ENCODE data around the gene TMEM151B. TPM values are rescaled to one million over a fixed set of nuclear protein-coding genes. Genes with fewer than 3 reads are reported as not detected.
A peak's percentile ranks its signal among the peaks of the same experiment; 100 is the strongest.

TMEM151B gene
- total and polyA plus RNA-seq, 2 of the 13 experiments (the other 11 are each of a cell fraction or from before 2014, with no cell fraction given) = not detected

DNA sequence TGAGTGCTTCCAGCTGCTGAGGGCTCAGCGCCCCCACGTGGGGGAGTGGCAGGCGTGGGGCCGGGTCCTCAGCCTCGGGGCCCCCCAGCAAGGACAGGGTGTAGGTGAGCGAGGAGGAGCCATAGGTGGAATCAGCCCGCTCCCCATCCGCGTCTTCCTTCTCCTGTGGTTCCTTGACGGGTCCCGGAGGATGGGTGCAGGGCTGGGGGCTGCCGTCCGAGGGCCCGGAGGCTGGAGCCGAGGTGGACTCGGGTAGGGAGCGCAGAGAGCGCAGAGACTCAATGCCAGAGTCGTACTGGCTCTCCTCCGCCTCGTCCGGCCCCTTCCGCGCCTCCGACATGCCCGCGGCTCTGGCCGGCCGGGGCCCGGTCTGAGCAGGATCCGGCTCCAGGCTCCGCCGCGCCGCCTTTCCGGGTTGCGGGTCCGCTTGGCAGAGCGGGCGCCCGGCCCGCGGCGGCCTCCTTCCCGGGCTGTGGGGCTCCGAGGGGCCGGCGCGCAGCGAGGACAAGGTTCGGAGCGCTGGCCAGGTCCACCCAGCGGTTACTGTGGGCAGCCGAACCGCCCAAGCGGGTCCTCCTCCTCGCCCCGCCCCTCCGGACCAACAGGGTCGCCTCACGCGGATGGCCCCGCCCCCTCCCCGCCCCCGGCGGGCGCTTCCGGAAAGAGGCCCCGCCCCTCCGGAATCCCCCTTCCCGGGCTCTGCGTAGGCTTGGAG, 5.1 kb upstream of the TMEM151B start, which contains the start of gene NFKBIE:
TSS of gene NFKBIE (minus strand) at position 545 of the 715 bp plus-strand sequence. CDS start at position 340, 205 bp downstream.
- Histone ChIP-seq H3K36me3 (replicated peaks in 1 of 2; ENCODE audit: control insufficient read depth in 1 of 2, insufficient read depth in 2 of 2, low read length in 2 of 2) (peaks cover under 1 to 17% of the 10 kb centered on the region in 2 experiments), H4K20me1 (ENCODE audit: insufficient read depth, low read length) (no peaks in the 10 kb centered on the region), H3K27ac (ENCODE audit: extremely low read length, insufficient read depth, low read length) (peak within 1 kb of the TSS; percentile 67), H3K4me2 (ENCODE audit: low read depth, low read length) (peak within 1 kb of the TSS; percentile 92), H3K27me3 (ENCODE audit: control insufficient read depth in 1 of 2, insufficient read depth in 2 of 2, low read length in 2 of 2) (peaks cover 5 to 20% of the 10 kb centered on the region in 2 experiments; a peak in 4 of 5 replicates), H2AFZ (ENCODE audit: low read length) (no peak within 1 kb of the TSS), H3K4me1 (ENCODE audit: insufficient read depth, low read length) (peaks cover 40% of the 10 kb centered on the region), H3K9me3 (ENCODE audit: low read length) (no peaks in the 10 kb centered on the region), H3K4me3 (replicated peaks in 1 of 3; ENCODE audit: insufficient read depth in 1 of 3, low read depth in 2 of 3, low read length in 3 of 3) (peak within 1 kb of the TSS; percentile 64 to 95 (median 76)), H3K9ac (ENCODE audit: insufficient read depth, low read depth, low read length) (peak within 1 kb of the TSS; percentile 84), H3K79me2 (ENCODE audit: insufficient read depth, low read length) (peaks cover 18% of the 10 kb centered on the region)
- intact Hi-C loops (cut with micrococcal nuclease; ENCODE audit: unreplicated experiment) = no loop called here
- FAIRE-seq (peak; percentile 85), ATAC-seq (peak; percentile 86), DNase-seq (ENCODE audit: low spot score) (peak; percentile 85)
- POLR2A ChIA-PET = interaction anchor here (1.0 to 2.2 kb wide), 5 partner anchors 9 to 48 kb away, joined by 3 to 8 read pairs (median 4); partner anchors contain the start of genes AARS2 and HSP90AB1
- TSS peak; percentile 69 for BruUV-seq (replicated peaks)
- in situ Hi-C loops (cut with HindIII; ENCODE audit: extremely low pct_ligation_motif_present, low pct_unique_long_range_greater_than_20kb) = loop anchor here (5.0 kb wide), 1 partner anchor 47 kb away; the partner anchor contains the start of gene AARS2
- CTCF ChIA-PET (ENCODE audit: low intra/inter-chr PET ratio, low total read pairs) = interaction anchor here (0.9 to 1.4 kb wide), 2 partner anchors 71 to 92 kb away, joined by 3 read pairs; no protein-coding TSS in a partner anchor
- under 1% methylated on average over 36 of the region's 72 CpGs for WGBS (ENCODE audit: low lambda C conversion rate)
- TF ChIP-seq ZNF180 (CRISPR knock-in tag; IDR thresholded peaks at IDR 0.05; ENCODE audit: borderline replicate concordance, low read depth) (no peak), ZBTB40 (IDR thresholded peaks at IDR 0.05) (no peak), ZBTB40 (CRISPR knock-in tag; IDR thresholded peaks at IDR 0.05) (no peak; the same call in 1 of the 2 replicates), SRY (CRISPR knock-in tag; IDR thresholded peaks at IDR 0.05) (no peak; the same call in 1 of the 2 replicates), ZNF17 (CRISPR knock-in tag; IDR thresholded peaks at IDR 0.05) (no peak), CEBPG (CRISPR knock-in tag; IDR thresholded peaks at IDR 0.05) (no peak), ZNF331 (CRISPR knock-in tag; IDR thresholded peaks at IDR 0.05) (peak; percentile 68), MEIS2 (CRISPR knock-in tag; IDR thresholded peaks at IDR 0.05) (peak; percentile 72), ZNF557 (CRISPR knock-in tag; IDR thresholded peaks at IDR 0.05) (no peak), SIN3A (IDR thresholded peaks at IDR 0.05; ENCODE audit: borderline replicate concordance, low read depth, low read length) (peak; percentile 85; the same call in 1 of the 2 replicates), WIZ (CRISPR knock-in tag; IDR thresholded peaks at IDR 0.05) (no peak), ZNF317 (CRISPR knock-in tag; IDR thresholded peaks at IDR 0.05) (no peak), TBX2 (CRISPR knock-in tag; IDR thresholded peaks at IDR 0.05; ENCODE audit: borderline replicate concordance) (no peak; the same call in 1 of the 2 replicates)

Measured in HepG2 (cell line).